Cardiac septum (tissue), 1 donor: ENCODE measurements around the gene VAMP8. TPM values are rescaled to one million over a fixed set of nuclear protein-coding genes. Genes with fewer than 3 reads are reported as not detected.
"Not testable (repeated sequence)": the region's sequence is repeated elsewhere in the genome, so short reads cannot be mapped to it uniquely, and the experiment has no call there.

Experiments
- DNase-seq: peaks from one replicate; pipeline ENCODE4 v3.0.0-alpha.2; 2020; ENCODE audit warnings: low spot score
- intact Hi-C: fragments of 100-400 bp; cut with DNase I; formaldehyde crosslinking; loops from one replicate; pipeline ENCODE4 v1.14.0; 2022
- long read RNA-seq: library from polyadenylated mRNA; unstranded; transcript quantifications from one replicate; pipeline ENCODE4 v2.0.0, GENCODE V29; 2021
- total RNA-seq: library from RNA; stranded (reverse); fragmentation: NEBNext Ultra II Directional; extraction: Animal tissue kit (Norgen Biotek cat#: 25700); gene quantifications from one replicate; pipeline ENCODE4 v1.2.1, GENCODE V29; 2021
- donor health status: DM: no; HTN: no; CAD: no.

VAMP8 gene
- 8.2 TPM for total RNA-seq
- long read RNA-seq, partial matches to known transcripts = 0 of 2 reads
- long read RNA-seq, other reads (novel, unspliced or antisense) = 0 of 2 reads

DNA sequence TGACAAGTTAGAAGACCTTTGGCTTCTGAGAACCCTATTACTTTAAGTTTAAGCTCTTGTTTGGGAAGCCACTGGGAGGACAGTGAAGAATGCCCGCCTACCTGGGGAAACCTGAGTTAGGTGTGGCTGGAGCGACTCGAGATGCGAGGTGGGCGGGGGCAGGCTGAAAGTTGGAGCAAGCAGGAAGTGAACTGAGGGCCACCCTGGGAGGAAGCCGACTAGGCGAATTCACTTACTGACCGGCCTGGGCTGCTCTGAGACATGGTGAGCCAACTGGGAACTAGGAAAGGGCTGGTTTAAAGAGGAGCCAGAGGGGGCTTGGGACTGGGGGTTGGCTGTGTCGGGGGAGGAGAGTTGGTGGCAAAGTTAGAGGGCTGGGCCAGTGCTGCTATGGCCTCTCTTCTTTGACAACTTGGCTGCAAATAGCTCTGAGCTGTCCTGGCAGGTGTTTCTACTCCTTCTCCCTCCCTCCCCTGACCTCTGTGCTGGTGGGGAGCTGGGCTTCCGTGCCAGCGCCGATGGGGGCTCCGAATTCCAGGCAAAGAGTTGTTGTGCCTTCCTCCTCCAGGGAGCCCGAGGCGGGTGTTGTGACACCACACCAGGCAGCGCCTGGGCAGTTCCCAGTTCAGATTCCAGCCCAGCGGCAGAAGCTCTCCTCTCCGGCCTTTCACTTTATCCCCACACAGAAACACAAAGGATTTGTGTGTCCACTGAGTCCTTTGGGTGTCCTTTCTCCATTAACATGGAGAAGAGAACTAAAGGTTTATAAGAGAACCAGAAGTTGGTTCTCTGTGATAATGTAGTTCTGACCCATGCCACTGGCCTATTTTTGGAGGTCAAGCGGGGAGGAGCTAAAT lies at the start of gene VAMP8:
Gene VAMP8, plus strand, starts transcription at position 201 of the 857 bp plus-strand sequence. Its CDS starts 61 bp downstream, at position 262.
- intact Hi-C loops = no loop called here
- no peak for DNase-seq

DNA sequence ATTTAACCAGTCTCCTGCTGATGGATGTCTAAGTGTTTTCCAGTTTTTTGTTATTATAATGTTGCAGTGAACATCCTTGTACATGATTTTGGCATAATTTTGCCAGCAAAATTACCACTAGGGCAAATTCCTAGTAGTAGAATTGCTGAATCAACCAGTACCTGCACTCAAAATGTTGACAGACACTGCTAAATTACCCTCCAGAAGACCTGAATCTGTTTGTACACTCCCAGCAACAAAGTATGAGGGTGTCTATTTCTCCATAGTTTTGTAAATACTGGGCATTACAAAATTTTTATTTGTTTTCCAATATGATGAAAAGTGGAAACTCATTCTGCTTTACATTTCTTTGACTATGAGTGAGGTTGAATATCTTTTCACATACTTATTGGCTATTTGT lies 49.6 kb upstream of the VAMP8 start:
- intact Hi-C loops = no loop called here
- no peak for DNase-seq

DNA sequence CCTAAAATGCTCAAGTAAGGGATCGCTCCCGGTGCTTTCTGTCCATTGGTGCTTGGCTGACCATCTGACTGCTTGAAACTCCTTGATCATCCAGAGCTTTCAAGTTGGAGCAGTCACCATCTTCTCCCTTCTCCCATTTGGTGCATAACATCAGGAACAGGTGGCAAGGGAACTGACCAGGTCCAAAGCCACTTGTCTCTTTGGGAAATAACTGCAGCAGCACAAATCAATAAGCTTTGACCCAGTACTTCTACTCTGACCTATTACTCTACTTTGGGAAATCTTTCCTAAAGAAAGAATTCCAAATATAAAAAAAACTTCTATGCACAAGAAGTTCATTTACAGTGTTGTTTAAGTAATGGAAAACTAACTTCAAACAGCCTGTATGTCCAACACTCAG lies 49.0 kb upstream of the VAMP8 start:
- intact Hi-C loops = no loop called here
- DNase-seq = no peak

DNA sequence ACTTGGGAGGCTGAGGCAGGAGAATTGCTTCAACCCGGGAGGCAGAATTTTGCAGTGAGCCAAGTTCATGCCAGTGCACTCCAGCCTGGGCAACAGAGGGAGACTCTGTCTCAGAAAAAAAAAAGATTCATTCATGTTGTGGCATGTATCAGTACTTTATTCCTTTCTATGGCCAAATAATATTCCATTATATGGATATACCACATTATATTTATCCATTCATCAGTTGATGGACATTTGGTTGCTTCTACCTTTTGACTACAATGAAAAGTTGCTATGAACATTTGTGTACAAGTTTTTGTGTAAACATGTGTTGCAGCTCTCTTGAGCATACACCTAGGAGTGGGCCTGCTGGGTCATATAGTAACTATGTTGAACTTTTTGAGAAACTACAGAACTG lies 47.6 kb upstream of the VAMP8 start:
- intact Hi-C loops = no loop called here
- DNase-seq = no peak

DNA sequence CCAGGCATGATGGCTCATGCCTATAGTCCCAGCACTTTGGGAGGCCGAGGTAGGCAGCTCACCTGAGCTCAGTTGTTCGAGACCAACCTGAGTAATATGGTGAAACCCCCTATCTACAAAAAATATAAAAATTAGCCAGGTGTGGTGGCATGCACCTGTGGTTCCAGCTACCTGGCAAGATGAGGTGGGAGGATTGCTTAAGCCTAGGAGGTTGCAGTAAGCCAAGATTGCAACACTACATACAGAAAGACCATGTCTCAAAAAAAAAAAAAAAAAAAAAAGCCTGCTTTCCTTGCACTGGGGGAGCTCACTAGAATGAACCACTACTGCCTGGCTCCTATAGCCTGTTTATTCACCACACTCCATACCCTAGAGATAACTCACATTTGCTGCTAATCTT lies 45.8 kb upstream of the VAMP8 start:
- intact Hi-C loops = no loop called here
- no peak for DNase-seq

DNA sequence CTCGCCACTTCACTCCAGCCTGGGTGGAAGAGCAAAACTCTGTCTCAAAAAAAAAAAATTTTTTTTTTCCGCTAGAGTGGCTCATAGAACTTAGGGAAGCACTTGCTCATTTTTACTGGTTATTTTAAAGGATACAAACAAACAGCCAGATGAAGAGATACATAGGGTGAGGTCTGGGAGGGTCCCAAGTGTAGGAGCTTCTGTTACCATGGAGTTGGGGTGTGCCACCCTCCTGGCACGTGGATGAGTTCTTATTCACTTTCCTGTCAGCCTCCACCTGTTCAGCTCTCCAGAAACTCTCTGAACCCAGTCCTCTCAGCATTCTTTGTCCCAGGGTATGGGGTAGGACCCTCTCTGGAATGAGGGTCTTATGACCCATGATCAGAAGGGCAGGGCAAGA lies 43.3 kb upstream of the VAMP8 start:
- intact Hi-C loops = no loop called here
- DNase-seq = no peak

DNA sequence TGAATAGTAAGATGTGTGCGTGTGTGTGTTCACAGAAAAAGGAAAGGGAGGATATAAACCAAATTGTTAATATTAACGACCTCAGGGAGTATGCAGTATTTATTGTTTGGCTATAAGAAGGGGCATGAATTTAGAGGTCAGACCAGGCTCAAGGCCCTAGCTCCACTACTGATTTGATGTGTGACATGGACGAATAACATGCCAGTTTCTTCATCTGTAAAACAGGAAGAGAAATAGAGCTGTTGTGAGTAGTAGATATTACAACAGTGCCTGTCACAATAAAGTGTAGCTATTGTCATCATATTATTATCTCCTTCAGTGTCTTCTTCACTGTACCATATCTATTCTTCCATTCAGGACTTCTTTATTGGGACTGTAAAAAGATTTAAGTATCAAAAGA lies 42.5 kb upstream of the VAMP8 start:
- intact Hi-C loops = loop anchor here (5.0 kb wide), 1 partner anchor 113 kb away; no protein-coding TSS in a partner anchor
- no peak for DNase-seq

DNA sequence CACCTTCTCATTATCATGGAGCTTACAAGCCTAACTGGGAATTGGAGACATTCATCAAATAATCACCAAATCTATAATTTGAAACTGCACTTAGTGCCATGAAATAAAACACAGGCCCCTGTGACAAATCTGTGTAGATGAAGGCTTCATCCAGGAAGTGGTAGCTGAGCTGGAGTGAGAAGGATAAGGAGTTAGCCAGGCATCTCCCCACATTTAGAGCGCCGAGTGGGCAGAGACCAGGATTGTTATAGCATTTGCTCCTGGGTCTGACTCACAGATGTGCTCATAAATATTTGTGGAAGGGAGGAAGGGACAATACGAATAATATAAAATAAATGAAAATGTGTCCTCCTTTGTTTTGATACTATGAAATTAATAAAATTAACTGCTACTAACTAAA lies 40.9 kb upstream of the VAMP8 start:
- DNase-seq = no peak
- intact Hi-C loops = loop anchor here (2.0 to 5.0 kb wide), 2 partner anchors 30 to 114 kb away; no protein-coding TSS in a partner anchor

DNA sequence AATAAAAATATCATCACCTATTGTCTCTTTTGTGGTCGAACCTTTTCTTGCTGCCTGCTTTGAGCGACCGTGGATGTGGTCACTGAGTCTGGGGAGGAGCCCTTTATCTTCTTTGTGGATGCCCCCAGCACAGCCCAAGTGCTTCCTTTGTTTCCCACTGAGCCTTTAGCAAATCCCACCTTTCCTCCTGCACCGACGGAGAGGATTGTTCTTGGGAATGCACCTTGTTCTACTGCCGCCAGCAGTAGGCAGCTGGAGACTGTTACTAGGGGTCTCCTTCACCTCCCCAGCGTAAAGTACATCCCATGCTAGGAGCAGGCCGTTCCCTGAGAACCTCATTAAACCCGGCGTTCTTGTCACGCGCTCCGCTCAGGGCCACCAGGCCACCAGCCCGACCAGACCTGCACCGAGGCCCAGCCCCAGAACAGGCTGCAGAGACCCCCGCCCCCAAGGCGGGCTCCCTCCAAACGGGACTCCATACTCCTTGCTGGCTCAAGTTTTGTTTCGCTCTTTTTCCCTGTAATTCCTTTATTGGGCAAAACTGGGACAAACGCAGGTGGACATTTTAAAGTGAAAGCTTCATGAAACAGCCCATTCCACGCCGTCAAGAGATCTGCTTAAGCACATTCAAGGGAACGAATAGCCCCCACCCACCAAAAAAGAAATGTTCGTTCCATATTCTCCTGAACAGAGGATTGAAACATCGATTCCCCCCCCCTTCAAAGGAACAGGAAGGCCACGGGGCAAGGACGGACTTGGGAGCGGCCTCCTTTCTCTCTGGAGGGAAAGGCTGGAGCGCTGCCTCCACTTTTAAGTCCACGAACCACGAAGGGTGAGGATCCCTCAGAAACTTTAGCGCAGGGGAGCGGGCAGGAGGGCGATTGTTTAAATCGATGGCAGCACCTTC lies 39.5 kb upstream of the VAMP8 start:
- intact Hi-C loops = loop anchor here (1.0 to 5.0 kb wide), 4 partner anchors 31 to 116 kb away; no protein-coding TSS in a partner anchor
- peak; percentile 84 for DNase-seq

DNA sequence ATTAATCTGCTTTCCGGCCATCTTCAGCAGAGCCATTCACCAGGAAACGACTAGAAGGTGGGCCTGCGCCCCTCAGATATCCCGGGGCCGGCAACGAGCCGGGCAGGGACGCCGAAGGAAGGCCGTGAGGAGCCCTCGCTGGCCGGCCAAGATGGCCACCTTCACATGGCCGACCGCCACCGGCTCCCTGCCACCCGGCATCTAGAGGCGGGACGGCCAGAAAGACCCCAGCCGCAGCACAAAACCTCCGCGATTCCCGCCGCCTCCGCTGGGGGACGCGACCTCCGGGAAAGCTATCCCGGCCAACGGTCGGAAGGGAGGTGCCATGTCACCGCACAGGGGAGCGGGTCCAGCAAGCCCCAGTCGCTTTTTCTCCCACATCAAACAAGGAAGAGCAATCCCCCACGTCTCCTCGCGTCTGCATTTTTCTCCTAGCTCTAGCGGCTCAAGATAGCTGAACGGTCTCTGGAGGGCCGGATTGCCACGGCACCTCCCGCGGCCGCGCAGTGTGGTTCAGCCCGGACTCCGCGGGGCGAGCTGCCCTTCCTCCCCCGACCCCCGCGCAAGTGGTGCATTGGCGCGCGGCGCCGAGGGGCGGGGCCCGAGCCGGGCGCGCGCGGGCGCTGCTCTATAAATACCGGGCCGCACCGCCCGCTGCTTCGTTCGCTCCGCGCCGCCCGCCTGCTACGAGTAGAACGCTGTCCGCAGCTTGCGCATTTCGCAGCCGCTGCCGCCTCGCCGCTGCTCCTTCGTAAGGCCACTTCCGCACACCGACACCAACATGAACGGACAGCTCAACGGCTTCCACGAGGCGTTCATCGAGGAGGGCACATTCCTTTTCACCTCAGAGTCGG lies 38.7 kb upstream of the VAMP8 start, which contains the start of gene MAT2A:
Gene MAT2A, plus strand, starts transcription at position 662 of the 854 bp plus-strand sequence. Its CDS starts 120 bp downstream, at position 782.
- peak; percentile 96 for DNase-seq
- intact Hi-C loops = loop anchor here (1.0 to 5.0 kb wide), 4 partner anchors 23 to 116 kb away; partner anchors contain the start of gene GGCX

DNA sequence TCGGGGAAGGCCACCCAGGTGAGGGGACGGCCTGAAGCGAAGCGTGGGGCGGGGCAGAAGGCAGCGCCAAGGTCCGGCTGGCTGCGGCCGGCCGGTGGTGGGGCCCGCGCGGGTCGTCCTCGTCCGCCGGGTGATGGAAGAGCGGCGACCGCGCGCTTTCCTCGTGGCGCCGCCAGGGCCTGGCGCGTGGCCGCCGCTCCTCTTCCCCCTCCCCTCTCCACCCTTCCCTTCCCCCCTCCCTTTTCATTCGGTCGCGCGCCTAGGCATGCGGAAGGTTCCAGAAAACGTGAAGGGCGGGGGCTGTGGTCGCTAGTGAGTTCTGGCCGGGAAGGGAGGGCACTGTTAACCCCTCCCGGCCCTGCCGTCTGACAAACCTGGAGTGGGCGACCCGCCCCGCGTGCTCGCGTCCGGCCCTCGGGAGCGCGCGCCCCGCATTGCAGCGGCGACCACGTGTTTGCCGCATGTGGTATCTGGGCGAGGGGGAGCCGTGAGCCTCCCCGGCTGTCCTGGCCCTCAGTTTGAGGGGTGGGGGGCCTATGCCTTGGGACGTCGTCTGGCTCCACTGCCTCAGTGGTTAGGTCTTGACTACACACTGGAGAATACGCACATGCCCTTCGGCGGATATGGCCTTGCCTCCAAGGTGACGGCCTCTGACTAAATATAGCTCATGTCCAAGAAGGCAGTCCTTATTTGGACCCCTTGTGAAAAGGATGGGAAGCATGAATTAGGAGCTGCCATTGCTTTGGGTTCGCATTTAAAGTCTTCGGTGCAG lies 37.8 kb upstream of the VAMP8 start:
- peak; percentile 91 for DNase-seq
- intact Hi-C loops = loop anchor here (1.0 to 5.0 kb wide), 3 partner anchors 22 to 117 kb away; partner anchors contain the start of gene GGCX

DNA sequence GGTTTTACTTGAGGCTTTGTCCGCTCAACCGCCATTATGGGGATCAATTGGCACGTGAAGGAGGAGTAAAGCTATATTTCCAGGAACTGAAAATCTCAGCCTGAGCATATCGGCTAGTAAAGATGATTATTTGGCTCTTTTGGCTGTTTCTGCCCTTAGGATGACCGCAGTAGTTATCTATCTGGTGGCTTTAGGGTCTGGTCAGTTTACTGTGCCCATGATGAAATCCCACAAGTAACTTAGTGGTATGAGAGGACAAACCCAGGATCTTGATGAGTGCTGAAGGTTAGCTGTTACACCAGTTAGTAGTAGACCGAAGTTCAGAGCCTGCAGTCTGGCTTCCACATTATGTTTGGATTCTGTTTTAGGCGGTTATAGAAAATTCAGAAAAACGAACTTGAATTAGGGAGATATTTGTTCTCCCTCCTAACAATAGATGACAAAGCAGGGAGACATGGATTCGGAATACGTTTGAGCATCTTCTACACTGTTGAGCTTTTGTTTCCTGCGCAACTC lies 37.2 kb upstream of the VAMP8 start:
- no peak for DNase-seq
- intact Hi-C loops = no loop called here

DNA sequence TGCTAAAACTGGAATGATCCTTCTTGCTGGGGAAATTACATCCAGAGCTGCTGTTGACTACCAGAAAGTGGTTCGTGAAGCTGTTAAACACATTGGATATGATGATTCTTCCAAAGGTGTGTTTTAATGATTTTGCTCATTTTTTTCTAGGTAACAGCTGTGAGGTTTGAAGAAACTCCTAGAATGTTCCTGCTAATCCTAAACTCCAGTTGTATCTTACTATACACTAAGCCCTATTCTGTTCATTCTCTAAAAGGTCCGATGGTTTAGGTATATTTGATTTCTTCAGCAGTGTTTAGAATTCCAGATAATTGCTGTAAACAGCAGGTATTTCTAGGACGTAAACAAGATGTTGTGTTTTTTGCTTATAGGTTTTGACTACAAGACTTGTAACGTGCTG lies 36.1 kb upstream of the VAMP8 start:
- no peak for DNase-seq
- intact Hi-C loops = no loop called here

DNA sequence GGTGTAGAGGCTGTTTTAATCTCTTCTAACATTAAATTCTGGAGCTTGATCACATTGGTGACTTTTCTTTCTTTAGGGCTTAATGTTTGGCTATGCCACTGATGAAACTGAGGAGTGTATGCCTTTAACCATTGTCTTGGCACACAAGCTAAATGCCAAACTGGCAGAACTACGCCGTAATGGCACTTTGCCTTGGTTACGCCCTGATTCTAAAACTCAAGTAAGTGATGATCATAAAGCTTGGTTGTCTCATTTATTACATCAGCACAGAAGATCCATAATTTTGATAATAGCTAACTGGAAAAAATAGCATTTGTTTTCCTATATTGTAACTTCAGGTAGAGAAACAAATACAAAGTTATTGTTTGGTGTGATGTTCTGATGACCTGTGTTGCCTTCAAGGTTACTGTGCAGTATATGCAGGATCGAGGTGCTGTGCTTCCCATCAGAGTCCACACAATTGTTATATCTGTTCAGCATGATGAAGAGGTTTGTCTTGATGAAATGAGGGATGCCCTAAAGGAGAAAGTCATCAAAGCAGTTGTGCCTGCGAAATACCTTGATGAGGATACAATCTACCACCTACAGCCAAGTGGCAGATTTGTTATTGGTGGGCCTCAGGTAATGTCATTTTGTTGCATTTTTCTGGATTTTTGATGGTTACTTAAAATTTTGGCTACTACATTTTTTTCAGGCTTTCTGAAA lies 35.5 kb upstream of the VAMP8 start:
- intact Hi-C loops = no loop called here
- DNase-seq = no peak

DNA sequence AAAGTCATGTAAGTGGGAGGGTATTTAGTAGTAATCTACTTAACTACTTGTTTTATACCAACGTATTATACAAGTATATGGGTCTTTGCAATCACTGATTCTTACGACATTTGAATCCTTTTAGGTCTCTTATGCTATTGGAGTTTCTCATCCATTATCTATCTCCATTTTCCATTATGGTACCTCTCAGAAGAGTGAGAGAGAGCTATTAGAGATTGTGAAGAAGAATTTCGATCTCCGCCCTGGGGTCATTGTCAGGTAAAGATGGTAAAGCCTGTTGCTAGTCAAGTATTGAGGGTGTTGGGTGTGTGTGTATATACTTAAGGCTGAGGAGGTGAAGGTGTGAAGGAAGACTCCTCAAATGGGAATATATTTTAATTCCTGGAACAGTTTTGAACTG lies 34.6 kb upstream of the VAMP8 start:
- DNase-seq = no peak
- intact Hi-C loops = no loop called here

DNA sequence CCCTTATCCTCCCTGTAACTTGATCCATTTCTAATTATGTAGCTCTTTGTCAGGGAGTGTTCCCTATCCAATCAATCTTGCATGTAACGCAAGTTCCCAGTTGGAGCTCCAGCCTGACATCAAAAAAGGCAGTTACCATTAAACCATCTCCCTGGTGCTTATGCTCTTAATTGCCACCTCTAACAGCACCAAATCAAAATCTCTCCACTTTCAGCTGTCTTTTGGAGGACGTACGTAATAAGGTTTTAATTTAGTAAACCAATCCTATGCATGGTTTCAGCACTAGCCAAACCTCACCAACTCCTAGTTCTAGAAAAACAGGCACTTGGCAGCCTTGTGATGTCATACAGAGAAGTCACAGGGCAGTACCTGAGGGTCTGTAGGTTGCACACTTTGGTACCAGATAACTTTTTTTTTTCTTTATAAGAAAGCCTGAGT lies 33.1 kb upstream of the VAMP8 start:
- DNase-seq, intact Hi-C loops: not testable (repeated sequence)
